GM19035 (cell line): ENCODE data around the gene CEBPZ.
"Not testable (repeated sequence)": the region's sequence is repeated elsewhere in the genome, so short reads cannot be mapped to it uniquely, and the experiment has no call there.

ENCODE experiments used
- ATAC-seq: cut with Tn5 transposase; IDR thresholded peaks from one replicate; pipeline ENCODE4 v1.9.1; 2021; ENCODE audit not compliant: unreplicated experiment

Gene CEBPZ

DNA sequence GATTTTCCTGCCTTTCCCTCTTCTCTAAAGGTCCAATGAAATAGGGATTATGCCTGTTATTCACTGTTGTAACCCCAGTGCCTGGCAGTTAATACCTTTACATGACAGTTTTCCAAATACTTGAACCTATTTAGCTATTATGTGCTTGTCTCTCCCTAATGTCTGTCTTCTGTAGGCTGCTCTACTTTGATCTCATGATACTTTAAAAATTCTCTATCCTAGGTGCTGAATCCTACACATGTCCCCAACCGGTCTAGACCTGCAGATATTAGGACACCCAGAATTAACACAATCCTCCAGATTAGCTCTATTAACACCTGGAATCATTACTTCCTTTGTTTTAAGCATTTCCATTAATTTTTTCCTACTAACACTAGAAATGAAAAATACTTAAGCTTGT is 7.3 kb downstream of the CEBPZ start:
- ATAC-seq: no peak

DNA sequence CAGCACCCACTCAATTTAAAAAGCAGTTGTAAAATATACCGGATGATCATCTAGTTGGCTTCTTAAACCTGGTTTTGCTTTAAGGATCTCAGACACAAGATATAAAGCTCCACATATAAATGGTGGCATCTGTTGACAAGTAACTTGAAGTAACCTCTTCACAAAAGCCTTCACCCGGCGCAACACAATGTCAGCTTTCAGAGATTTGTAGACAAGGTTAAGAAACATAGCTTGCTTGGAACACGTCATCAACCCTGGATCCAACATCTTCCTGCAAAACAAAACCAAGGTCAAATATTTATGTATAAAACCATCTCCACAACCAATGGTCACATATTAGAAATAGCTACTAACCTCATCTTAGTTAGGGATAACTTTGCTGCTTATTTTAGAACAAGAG is 8.3 kb downstream of the CEBPZ start:
- ATAC-seq: no peak

DNA sequence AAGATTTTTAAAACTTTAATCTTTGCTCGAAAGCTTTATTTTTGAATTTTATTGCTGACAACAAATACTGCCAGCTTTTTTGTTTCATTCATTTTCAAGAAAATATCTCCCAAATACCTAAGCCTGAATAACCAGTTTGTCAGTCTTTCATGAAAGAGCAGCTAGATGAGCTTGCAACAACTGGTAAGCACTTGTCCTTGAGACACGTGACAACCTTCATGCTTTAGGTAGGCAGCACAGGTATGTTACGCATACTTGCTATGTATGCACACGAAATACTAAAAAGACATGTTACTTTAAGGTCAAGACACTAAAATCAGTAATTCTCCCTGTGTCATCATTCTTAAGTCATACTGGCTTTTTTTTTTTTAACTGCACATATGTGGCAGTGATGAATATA is 12.3 kb downstream of the CEBPZ start:
- ATAC-seq: no peak

DNA sequence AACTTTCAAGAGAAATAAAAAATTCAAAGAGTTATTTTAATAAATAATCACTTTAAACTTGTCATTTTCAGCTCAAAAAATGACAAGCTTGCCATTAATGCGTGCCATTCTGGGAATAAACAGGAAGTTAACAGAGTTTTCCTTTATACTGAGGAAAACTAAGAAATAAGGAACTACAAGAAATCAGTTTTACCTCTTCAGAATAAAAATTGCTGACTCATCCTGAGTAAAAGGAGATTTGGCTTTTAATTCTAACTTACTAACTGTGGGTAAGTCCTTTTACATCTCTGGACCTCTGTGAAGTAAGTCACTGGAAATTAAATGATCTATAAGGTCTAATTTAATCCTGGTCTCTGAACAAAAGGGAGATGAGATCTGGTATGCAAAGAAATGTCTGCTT is 16.1 kb downstream of the CEBPZ start:
- ATAC-seq: no peak

DNA sequence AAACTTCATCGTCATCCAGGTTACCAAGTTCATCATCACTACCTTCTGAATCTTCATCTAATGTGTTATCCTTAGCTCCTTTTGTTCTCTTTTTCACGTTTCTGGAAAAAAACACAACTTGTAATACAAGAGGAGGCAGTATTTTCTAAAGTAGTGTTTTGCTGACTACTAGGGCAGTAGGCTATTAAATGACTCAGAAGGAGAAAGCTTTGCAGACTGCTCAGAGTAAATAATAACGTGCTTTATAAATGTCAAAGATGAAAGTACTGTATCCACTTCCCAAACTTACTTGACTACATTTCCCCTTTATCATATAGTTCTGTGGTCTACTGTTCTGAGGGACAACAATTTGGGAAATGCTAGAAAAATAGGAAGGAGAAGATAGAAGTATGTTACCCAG is 19.5 kb downstream of the CEBPZ start:
- no peak for ATAC-seq

DNA sequence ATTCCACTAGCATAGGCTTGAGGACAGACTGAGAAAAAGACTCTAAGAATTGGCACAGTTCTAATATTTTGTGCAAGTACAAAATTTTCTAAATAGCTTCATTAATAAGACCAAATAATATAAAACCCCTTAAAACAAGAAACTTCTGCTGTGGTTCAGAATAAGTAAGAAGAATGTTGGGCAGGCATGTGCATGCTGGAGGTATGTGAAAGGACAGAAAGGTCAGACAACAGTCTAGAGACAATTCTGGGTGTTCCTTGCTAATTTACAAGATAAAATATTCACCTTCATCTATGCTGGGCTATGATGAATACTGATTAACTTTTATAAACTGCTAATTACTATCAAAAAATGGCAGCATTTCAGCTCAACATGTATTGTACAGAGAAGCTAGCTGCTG is 20.2 kb downstream of the CEBPZ start:
- ATAC-seq: no peak

DNA sequence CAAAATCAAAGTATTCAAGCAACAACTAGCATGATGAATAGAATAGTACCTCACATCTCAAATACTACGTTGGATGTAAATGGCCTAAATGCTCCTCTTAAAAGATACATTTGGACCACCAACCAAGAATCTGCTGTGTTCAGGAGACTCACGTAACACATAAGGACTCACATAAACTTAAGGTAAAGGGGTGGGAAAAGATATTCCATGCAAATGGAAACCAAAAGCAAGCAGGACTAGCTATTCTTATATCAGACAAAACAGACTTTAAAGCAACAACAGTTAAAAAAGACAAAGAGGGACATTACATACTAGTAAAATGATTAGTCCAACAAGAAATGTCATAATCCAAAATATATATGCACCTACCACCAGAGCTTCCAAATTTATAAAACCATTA is 24.6 kb downstream of the CEBPZ start:
- not testable (repeated sequence) for ATAC-seq

DNA sequence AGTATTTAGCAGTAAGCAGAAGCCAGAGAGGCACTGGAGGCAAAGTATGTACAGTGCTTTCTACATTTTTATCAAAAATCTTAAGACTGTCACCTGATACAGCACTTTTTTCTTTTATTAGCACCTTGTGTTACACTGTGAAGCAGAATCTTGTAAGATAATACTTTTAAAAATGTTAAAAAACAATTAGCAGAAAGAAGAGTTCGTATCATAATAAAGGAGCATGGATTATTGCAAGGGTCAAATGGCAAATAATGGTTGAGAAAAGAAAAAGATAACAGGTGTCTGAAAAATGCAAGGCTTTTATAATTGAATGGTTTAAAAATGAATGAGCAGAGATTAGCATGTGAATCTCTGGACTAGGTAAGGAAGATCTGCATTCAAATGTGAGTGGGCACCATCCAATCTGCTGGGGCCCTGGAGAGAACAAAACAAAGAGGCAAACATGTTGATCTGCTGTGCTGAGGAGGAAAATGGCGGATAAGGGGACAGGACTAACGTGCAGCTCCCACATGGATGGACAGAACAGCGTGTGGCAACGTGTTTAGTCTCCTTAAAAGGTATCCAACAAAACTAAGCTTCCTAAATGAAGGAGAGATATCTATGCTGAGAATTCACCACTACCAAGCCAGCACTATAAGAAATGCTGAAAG is 25.6 kb downstream of the CEBPZ start:
- no peak for ATAC-seq

DNA sequence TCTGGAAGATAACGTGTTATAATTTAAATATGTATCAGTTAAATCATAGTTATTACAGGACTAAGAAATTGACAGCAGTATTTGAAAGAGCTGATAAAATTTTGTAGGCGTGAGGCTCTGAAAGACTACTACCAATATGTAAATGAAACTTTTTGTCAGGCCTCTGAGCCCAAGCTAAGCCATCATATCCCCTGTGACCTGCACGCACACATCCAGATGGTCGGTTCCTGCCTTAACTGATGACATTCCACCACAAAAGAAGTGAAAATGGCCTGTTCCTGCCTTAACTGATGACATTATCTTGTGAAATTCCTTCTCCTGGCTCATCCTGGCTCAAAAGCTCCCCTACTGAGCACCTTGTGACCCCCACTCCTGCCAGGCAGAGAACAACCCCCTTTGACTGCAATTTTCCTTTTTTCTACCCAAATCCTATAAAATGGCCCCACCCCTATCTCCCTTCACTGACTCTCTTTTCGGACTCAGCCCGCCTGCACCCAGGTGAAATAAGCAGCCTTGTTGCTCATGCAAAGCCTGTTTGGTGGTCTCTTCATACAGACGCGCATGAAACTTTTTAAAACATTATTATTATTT is 26.2 kb downstream of the CEBPZ start:
- not testable (repeated sequence) for ATAC-seq

DNA sequence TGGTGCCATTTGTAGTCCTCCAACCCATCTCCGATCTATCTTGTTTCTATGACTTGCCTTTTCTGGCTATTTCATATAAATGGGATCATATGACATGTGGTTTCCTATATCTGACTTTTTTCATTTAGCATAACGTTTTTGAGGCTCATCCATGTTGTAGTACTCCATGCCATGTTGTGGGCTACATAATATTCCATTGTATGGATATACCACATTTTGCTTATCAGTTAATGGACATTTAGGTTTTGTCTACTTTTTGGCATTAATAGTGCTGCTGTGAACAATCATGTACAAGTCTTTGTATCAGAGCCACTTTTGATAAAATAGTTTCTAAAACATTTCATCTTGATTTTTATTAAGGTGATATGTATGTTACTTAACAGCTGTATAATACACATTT is 27.7 kb downstream of the CEBPZ start:
- ATAC-seq: no peak

DNA sequence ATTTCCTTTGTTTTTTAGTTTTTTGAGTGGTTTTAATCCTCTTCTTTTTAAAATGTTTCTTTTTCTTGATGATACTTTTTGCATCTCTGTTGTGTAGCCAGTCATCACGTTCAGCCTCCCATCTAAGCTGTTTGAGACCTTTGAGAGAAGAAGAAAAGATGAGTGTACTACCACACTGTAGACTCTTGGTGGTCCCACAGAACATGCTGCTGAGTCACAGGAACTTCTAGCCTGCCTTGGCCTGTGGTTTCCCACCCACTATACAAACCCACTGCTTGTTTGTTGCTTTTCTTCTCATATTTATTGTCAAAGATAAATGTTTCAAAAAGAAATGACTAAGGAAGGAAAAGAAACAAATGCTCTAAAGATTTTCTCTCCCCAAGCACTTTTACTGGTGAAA is 29.6 kb downstream of the CEBPZ start:
- no peak for ATAC-seq

DNA sequence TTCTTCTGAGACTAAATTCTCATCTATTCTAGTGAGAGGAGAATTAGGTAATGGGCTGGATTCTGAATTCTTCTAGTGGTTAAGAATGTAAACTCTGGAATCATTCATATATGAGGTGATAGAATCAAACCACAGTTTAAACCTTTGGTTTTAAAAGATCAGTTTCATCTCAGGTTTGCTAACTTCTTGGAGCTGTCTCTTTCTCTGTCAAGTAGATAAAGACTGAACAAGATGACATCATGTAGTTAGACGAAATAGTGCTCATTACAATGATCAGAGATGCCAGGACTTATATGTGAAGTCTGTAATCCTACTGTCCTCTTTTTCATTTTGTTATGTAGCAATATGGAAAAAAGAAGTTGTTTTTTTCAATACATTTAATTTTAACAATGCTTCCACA is 30.2 kb downstream of the CEBPZ start:
- ATAC-seq: no peak

DNA sequence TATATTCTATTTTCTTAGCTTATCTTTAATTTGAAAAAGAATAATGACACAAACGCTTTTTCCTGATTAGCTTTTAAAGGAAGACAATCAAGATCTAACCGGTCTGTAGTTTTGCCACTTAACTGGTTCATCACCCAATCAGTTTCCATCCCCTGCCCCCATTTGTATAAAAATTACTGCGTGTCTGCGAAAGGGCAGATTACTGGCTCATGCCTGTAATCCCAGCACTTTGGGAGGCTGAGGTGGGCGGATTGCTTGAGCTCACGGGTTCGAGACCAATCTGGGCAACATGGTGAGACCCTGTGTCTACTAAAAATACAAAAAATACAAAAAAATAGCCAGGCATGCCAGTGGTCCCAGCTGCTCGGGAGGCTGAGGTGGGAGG is 32.7 kb downstream of the CEBPZ start:
- no peak for ATAC-seq

DNA sequence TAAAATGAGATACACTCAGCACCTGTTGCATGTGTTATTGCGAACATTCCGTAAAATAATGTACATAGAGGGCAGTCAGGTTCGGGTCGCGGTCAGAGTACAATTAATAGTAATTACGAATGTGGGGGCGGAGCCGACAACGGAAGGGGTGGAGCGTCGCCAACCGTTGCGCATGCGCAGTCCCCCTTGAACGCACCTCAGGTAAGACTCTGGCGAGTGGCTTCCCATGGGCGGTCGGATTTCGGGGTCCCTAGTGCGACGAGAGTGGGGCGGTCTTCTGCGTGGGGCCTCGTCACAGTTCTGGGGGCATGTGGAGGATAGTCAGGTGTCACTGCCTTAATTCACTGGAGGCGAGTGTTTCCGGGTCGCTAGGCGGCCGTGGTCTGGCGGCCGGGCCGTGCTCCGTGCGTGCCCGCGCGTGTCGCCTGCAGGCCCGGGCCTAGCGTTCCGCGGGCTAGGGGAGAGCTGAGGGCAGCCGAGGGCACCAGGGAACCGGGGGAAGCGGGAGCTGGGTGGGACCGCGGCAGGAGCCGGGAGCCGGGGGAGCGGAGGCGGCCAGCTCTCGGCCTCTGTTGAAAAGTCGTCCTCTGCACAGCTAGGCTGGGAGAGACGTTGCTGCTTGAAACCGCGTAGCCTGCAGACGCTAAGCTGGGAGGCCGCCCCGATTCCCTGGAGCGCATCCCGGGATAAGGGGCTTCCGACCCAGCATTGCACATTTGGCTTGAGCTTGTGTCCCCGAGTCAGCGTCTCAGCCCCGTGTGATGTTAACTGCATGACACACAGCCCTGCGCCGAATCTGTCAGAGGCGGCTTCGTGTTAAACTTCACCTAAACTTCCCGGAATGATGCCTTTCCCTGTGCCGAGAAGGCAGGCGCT is 34.8 kb downstream of the CEBPZ start, which contains the start of gene CEBPZOS:
Gene CEBPZOS (plus strand): TSS at position 177 of the 876 bp plus-strand sequence. CDS start 3,209 bp downstream, outside the sequence.
- peak; percentile 78 for ATAC-seq

DNA sequence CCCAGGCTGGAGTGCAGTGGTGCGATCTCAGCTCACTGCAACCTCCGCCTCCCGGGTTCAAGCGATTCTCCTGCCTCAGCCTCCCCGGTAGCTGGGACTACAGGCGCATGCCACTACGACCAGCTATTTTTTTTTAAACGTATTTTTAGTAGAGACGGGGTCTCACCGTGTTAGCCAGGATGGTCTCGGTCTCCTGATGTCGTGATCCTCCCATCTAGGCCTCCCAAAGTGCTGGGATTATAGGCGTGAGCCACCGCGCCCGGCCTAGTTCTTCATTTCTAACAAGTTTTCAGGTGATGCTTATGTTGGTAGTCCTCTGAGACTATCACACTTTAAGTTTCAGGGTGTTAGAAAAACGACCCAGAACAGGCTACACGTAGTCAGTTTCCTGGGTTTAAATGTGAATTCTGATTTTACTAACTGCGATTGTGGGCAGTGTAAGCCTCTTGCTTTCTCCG is 35.5 kb downstream of the CEBPZ start:
- ATAC-seq: not testable (repeated sequence)

DNA sequence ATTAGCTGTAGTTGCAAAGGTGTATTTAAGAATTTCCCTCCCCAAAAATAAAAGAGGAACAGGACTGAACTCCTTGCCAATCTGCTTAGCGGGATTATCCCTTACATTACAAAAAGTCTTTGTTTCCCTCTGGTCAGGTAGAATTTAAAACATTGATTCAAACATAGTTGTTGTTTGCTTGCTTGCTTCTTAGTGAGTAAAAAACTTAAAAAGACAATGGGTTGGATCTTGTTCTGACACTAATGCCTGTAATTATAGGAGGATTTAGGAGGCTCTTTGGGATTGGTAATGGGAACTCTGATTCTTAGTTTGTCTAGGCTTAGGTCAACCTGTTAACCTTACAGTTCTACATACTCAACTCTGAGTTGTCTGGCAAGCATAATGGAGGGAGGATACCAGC is 38.8 kb downstream of the CEBPZ start:
- ATAC-seq: no peak

DNA sequence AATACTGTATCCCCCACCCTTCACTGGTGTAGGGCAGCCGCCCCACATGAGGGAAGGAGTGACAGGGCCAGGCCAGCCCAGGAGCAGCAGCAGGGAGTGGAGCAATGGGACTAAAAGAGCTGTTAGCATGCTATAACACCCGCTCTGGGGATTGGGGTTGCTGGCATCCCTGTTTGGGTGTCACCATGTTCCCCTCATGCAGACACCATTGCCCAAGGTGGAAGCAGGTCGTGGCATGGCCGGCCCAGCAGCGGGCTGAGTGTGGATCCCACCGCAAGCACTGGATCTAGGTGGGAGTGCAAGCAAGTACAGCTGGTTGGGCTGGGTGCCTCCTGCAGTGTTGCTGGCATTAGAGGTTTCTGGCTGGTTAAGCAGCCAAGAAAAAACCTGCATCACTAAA is 39.6 kb downstream of the CEBPZ start:
- no peak for ATAC-seq

DNA sequence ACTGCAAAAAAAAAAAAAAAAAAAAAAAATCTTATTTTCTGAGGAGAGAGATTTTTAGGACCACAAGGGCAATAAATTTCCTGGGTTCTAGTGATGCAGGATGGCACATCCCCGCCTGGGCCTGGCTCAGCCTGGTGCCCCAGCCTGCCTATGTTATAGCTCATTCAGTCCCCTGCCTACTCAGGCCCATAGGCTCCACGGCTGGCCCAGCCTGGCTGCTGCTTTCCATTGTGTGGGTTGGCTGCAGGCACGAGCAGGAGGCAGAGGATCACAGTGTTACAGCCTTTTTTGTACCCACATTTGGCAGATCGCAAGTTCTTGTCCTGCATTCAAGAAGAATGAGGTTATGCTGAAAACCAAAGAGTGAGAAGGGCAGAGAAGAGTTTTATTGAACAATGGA is 40.1 kb downstream of the CEBPZ start:
- no peak for ATAC-seq

DNA sequence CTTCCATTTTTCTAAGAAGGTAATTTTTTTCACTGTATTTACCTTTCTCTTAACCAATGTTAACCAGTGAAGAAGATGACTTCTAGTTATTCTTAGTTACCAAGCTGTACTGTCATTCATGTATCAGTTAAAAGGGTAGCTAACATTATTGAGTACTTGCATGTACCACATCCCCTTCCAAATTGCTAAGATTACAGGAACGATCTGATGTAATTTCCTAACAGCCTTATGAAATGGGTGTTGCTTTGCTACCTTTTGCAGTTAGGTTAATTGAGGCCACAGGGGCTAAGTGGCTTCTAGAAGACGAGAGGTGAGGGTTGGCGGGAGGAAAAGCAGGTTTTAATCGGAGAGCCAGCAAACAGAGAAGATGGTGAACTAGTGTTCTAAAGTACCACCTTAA is 41.1 kb downstream of the CEBPZ start:
- no peak for ATAC-seq

DNA sequence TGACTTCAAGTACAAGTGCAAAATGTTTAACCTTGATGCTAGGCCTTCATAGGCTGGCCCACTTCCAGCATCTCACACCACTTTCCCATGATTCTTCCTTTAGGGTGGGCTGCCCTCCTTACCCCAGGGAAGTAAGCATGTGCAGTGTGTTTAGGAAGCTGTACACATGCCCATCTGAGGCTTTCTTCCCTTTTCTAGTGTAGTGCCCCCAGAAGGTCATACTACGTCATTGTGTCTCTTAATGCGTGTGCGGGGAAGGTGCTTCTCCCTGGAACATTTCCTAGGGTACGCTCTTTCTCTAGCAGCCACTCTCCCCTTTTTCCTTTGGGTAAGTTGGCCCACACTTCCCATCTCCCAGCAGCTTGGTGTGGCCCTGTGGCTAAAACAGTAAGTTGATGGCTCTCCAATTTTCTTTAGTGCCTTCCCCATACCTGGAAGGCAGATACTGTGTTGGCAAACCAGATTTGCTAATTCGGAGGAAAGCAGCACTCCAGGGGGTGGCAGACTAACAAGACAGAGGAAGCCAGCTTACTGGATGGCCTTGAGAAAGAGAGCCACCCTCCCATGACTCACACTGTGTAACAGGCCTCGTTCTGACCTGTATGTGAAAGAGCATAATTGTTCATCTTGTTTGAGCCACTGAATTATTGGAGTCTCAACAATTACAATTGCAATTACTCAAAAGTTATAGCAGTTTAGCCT is 41.8 kb downstream of the CEBPZ start:
- no peak for ATAC-seq

DNA sequence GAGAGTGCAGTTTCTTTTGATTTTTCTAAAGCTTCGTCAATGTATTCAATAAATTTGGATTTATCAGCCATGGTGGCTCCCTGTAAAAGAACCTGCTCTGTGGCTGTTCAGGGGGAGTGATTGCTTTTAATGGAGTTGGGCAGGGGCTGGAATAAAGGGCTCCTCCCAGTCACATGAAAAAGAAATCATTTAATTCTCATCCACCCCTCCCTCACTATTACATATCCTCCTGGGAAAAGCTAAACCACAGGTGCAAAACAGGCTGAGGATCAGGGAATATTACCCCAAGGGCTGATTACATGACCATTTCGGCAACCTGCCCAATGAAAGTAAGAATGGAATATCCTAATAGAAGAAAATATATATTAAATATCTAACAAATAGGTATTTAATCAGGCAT is 42.8 kb downstream of the CEBPZ start, which contains the start of gene SULT6B1:
Gene SULT6B1 (minus strand): TSS at position 101 of the 400 bp plus-strand sequence. CDS start 30 bp downstream, at position 71.
- ATAC-seq: no peak
